Left forelimb (tissue), 1 donor: Measurements from ENCODE around the gene HSPA1A.
"Not testable (repeated sequence)": the region's sequence is repeated elsewhere in the genome, so short reads cannot be mapped to it uniquely, and the experiment has no call there.

Experiments used
- DNase-seq: peaks from one replicate; pipeline ENCODE4 v3.0.0-alpha.2; 2018; ENCODE audit warnings: low spot score

The HSPA1A gene

DNA sequence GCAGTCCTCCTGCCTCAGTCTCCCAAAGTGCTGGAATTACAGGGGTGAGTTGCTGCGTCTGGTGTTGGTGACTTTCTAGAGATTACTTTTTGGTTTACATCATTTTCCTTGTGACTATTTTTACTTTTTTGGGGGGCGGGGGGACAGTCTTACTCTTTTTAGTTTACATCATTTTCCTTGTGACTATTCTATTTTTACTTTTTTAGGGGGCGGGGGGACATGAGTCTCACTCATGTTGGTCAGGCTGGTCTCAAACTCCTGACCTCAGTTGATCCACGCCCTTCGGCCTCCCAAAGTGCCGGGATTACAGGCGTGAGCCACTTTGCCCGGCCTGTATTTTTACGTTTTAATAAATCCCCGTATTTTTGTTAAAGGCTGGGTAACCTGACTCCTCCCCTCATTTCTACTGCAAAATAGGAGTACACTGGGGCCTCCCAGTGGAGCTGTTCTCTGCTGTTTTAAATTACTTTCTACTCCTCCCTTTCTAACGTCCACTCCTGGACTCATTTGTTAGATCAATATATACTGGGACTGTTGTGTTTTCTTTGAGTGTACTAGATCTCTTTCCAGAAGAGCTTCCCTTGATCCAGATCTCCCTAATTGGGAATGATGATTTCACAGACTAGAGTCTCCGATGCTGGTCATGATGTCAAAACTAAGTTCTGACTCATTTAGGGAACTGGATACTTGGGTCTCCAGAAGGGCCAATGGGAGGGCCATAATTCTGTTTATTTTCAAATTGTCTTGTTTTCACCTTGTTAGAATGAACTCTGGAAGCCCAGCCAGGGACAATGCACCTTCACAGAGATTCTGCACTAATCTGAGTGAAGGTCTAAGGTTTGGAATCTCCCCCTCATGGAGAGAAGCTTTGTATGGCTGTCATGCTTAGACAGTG, 21.4 kb downstream of the HSPA1A start:
- no peak for DNase-seq

DNA sequence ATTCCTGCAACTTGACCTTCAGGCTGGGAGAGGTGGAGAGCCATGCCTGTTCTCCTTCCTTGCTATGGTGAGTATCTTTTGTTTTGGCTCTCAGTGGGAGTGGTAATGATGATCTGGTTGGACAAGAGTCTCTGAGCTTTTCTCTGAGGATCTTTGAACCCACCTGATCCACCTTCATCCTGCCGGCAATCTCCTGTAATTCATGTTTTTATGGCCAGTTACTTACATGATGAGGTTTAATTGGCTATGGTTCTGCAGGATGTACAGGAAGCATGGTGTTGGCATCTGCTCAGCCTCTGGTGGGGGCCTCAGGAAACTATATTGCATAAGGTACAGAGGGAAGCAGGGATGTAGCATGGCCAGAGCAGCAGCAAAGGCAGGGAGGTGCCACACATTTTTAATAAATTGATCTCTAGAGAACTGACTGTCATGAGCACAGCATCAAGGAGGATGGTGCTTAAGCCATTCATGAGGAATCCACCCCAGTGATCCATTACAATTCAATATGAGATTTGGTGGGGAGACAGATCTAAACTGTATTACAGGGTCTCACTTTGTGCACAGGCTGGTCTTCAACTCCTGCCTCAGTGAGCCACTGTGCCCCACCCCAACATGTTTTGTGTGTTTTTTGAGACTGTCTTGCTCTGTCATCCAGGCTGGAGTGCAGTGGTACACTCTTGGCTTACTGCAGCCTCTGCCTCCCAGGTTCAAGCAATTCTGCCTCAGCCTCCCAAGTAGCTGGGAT, 22.2 kb downstream of the HSPA1A start:
- no peak for DNase-seq

DNA sequence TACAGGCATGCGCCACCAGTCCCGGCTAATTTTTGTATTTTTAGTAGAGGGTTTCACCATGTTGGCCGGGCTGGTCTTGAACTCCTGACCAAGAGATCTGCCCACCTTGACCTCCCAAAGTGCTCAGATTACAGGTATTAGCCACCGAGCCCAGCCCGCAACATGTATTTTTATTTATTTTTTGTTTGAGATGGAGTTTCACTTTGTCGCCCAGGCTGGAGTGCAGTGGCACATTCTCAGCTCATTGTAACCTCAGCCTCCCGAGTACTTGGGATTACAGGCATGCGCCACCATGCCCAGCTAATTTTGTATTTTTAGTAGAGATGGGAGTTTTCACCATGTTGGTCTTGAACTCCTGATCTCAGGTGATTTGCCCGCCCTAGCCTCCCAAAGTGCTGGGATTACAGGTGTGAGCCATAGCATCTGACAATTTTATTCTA, 22.8 kb downstream of the HSPA1A start:
- DNase-seq: not testable (repeated sequence)

DNA sequence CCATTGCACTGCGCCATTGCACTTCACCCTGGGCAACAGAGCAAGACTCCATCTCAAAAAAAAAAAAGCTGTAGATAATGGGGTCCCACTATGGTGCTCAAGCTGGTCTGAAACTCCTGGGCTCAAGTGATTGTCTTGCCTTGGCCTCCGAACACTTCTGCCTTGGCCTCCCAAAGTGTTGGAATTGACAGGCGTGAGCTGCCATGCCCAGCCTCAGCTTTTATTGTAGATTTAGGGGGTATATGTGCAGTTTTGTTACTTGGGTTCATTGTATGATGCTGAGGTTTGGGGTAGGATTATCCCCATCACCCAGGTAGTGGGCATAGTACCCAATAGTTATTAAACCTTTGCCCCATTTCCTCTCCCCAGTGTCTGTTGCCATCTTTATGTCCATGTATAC, 23.6 kb downstream of the HSPA1A start:
- no peak for DNase-seq

DNA sequence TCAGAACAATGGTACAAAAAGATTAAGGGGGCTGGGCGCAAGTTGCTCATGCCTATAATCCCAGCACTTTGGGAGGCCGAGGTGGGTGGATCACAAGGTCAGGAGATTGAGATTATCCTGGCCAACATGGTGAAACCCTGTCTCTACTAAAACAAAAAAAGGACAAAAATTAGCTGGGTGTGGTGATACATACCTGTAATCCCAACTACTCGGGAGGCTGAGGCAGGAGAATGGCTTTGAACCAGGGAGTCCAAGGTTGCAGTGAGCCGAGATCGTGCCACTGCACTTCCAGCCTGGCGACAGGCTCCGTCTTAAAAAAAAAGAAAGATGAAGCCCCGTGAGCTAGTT, 24.4 kb downstream of the HSPA1A start:
- DNase-seq: not testable (repeated sequence)

DNA sequence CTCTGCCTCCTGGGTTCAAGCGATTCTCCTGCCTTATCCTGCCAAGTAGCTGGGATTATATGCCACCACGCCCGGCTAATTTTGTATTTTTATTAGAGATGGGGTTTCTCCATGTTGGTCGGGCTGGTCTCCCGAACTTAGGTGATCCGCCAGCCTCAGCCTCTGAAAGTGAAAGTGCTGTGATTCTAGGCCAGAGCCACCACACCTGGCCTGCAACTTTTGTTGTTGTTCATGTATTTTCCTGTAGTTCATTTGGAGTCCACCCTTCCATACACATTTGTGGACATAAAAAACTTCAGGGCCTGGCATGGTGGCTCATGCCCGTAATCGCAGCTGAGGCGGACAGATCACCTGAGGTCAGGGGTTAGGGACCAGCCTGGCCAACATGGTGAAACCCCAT, 26.7 kb downstream of the HSPA1A start:
- no peak for DNase-seq

DNA sequence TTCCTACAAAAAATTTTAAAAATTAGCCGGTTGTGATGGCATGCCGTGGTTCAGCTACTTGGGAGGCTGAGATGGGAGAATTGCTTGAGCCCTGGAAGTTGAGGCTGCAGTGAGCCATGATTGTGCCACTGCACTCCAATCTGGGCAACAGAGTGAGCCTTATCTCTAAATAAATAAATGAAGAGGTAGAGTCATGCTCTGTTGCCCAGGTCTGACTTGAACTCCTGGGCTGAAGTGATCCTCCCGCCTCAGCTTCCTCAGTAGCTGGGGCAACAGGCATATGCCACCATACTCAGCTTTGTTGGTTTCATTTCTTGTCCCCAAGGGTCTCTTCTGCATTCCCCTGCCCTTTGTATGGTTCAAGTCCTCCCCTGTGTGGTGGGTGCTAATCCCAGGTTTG, 29.2 kb downstream of the HSPA1A start:
- DNase-seq: no peak

DNA sequence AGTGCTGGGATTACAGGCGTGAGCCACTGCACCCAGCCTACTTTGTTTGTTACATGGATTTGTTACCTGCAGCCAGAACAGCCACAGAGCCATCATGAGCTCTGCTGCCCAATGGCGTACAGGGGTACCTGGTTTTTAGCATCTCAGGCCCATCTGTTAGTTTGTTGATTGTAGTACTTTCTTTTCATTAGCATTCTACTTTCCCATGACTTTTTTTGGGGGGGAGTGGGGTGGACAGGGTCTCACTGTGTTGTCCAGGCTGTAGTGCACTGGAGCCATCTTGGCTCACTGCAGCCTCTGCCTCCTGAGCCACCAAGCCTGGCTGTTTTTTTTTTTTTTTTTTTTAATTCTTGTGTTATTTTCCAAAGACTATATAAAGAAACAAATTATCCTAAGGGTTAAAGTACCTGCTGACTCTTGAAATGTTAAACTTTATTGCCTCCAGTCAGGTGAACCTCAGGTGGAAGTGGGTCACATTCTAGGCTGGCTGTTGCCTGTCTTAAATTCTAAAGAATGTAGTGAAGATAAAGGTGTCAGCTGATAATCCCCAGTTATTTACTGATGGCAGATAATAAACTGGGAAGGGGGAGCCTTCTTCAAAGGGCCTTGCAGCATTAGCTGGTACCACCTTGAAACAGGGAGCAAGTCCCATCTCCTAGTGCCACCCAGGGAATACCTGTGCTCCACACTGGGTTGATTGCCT, 32.1 kb downstream of the HSPA1A start:
- DNase-seq: no peak

DNA sequence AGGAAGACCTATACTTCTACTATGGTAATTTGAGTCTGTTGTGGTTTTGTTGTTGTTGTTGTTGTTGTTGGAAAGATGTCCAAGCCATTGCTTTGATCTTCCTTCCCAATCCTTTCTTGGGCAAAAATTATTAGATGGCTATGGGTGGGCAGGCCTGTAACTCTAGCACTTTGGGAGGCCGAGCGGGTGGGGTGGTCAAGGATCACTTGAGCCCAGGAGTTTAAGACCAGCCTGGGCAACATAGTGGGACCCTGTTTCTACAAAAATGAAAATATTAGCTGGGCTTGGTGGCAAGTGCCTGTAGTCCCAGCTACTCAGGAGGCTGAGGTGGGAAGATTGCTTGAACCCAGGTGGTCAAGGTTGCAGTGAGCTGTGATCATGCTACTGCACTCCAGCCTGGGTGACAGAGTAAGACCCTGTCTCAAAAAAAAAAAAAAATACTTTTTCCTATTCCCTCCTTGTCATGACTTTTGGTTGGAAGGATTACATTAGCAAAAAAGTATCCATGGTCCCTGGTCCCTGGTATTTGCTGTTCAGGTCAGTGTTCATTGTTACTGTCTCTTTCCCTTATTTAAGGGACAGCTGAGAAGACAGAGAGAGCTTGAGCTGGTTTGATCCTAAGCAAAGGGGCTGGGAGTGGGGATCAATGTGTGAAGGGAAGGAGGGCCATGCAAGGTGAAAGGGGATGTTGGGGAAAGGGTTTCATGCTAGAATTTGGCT, 35.6 kb downstream of the HSPA1A start:
- DNase-seq: no peak

DNA sequence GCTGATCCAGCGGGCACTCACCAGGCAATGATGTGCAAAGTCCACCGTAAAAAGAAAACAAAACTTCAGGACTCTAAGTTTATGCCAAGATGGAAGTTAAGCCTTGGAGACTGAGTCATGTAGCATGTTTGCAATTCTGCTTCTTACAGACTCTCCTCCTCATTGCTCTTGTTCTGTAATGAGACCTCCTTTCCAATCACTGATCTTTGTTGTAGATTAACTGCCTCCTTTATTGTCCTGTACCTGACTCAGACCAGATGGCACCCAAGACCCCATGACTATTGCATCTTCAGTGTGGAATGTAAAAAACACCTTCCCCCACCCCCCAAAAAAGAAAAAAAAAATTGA, 36.1 kb downstream of the HSPA1A start:
- no peak for DNase-seq

DNA sequence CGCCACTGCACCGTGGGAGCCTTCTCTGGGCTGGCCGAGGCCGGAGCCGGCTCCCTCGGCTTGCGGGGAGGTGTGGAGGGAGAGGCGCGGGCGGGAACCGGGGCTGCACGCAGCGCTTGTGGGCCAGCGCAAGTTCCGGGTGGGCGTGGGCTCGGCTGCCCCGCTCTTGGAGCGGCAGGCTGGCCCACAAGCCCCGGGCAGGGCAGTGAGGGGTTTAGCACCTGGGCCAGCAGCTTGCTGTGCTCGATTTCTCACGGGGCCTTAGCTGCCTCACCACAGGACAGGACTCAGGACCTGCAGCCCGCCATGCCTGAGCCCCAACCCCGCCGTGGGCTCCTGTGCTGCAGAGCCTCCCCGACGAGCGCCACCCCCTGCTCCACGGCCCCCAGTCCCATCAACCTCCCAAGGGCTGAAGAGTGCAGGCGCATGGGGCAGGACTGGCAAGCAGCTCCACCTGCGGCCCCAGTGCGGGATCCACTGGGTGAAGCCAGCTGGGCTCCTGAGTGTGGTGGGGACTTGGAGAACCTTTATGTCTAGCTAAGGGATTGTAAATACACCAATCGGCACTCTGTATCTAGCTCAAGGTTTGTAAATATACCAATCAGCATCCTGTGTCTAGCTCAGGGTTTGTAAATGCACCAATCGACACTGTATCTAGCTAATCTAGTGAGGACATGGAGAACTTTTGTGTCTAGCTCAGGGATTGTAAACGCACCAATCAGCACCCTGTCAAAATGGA, 36.8 kb downstream of the HSPA1A start:
- not testable (repeated sequence) for DNase-seq

DNA sequence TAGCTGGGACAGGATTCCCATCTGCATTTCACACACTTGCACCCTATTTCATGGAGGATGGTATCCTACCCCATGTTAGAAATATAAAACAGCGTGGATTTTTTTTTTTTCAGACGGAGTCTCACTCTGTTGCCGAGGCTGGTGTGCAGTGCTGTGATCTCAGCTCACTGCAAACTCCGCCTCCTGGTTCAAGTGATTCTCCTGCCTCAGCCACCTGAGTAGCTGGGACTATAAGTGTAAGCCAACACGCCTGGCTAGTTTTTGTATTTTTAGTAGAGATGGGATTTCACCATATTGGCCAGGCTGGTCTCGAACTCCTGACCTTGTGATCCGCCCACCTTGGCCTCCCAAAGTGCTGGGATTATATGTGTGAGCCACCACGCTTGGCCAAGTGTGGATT, 42.4 kb downstream of the HSPA1A start:
- not testable (repeated sequence) for DNase-seq

DNA sequence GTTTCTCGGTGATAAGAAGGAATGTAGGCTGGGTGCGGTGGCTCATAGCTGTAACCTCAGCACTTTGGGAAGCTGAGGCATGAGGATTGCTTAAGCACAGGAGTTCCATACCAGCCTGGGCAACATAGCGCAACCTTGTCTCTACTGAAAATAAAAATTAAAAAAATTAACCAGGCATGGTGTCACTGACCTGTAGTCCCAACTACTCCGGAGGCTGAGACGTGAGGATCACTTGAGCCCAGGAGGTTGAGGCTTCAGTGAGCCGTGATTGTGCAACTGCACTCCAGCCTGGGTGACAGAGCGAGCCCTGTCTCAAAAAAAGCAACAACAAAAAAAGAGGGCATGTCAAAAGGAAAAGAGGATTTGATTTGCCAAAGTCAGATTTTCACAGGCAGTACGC, 43.4 kb downstream of the HSPA1A start:
- DNase-seq: no peak

DNA sequence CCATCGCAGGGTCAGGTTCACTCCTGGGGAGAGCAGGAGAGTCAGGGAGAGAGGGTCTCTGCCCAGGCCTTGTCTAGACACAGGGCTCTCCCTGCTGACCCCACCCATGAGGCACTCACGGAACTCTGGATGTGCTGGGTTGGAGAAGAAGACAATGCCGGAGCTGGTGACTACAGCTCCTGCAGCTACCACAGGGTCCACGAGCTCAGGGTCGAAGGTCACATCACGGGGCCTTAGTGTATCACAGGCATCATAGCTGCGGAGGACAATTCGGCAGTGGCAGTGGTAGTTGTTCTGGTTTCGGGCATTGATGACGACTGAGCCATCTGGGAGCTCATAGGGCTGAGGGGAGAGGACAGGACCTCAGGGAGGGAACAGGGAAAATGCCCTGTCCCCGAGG, 44.6 kb downstream of the HSPA1A start:
- DNase-seq: no peak

DNA sequence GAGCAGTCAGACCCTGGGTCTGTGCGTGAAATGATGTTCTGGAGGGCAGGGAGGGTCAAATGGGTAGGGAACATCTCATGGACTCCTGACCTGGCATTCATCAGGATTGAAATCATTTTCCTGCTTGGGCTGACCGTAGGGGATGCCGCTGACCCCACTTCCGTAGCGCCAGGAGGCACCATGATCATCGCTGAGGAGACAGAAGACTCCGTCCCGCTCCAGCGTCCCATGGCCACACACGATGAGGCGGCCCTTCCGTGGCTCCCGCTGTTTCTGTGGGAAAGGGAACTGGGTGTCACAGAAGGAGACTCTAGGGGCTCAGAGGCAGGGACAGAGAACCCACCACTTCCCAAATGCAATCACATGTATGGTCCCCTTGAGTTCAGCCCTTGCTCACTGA, 45.0 kb downstream of the HSPA1A start:
- DNase-seq: no peak

DNA sequence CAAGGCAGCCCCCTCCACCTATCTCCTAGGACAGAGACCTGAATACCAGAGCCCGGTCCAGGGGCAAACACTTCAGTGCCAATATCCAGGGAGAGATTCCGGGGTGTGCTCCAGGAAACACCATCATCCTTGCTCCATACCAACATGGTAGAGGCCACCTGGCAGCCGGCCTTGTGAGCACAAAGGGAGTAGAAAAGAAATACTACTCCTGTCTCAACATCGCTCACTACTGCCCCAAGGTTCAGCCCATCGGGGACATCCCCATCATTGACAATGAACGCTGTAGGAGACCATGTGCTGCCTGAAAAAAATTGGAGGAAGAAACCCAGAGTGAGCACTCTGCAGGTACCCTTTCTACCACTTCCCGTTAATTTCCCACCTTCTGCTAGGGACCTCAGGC, 45.8 kb downstream of the HSPA1A start:
- no peak for DNase-seq

DNA sequence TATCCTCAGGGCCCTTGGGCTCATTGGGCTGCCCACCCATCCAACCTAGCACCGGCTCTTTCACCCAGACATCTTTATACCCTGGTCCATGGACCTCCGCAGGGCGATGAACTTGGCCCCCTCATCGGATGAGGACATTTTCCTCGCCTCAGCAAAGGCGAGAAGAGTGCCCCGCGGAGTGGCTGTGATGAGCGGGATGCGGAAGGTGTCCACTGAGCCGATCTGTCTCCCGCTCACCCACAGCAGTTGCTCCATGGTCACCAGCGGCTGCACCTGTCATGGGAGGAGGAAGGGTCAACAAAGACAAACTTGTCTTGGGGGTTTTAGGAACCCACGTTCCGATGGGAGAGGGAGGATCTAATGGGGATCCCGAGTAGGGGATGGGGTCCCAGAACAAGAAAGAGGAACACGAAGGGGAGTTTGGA, 46.6 kb downstream of the HSPA1A start:
- no peak for DNase-seq

DNA sequence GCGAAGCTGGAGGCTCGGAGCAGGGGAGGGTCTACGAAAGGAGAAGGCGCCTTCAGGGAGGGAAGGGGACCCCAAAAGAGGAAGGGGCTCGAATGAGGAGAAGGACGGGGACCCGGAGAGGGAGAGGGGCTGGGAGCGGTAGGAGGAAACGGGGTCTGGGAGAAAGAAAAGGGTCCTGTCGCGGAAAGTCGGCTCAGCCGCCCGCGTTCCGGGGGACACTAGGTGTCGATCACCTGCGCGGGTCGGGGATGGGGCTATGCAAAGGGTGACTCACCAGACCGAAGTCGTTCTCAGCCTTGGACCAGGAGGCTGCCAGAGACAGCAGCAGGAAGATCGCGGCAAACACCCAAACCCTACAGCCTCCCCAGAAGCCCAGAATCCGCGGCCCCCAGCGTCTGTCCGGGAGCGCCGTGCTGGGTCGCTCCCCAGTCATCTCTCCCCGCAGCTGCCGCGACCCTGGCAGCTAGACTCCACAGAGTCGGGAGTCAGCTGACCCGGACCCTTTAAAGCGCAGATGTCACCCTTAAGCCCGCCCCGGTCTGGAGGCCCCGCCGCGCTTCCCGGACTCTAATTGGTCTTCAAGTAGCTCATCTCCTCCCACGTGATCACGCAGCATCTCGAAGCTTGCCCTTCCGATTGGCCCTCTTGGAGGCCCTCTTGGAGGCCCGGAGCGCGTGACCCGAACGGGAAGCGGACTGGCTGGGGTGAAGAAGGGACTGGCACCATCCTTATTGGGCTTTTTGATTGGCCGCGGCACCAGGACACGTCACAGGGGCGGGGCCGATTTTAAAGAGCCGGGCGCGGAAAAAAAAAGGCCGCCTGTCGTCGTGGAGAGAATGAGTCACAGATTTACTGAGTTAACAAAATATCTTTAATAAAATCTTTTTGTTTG, 47.2 kb downstream of the HSPA1A start, which contains the start of gene NEU1:
Gene NEU1 (minus strand): TSS at position 478 of the 892 bp plus-strand sequence. CDS start 45 bp downstream, at position 433.
- peak; percentile 97 for DNase-seq

DNA sequence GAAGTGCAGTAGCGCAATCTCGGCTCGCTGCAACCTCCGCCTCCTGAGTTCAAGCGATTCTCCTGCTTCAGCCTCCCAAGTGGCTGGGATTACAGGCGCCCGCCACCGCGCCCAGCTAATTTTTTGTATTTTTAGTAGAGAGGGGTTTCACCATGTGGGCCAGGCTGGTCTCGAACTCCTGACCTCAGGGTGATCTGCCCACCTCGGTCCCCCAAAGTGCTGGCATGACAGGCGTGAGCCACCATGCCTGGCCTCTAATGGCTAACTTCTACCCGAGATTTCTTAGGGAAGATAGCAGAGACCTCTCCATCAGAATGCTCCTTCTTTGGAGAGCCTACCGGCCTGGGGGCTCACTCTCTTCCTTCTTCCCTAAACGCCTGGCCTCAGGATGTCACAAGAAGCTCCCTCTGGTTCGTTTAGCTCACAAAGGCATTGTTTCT, 48.8 kb downstream of the HSPA1A start:
- DNase-seq: not testable (repeated sequence)

DNA sequence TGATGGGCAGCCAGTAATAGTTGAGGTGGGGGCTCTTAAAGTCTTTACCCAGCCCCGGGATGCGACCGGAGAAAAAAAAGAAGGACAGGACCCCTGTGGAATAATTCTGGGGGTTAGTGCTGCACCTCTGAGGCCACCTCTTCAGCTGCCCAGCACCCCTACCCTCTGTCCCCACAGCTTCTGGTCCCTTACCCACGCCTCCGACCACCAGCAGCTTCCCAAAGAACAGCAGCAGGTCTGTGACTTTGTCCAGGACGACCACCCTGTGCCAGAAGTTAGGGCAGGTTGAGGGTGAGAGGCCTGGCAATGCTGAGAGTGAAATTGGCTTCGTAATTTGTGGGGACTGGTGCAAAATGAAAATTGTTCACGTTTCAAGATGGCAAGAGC, 49.5 kb downstream of the HSPA1A start:
- no peak for DNase-seq
